ENCODE data around the gene RASAL2. TPM values are rescaled to one million over a fixed set of nuclear protein-coding genes. Genes with fewer than 3 reads are reported as not detected.

The RASAL2 gene
- total RNA-seq, 1 experiment from 2014 or later, result 22.2 TPM

- Histone ChIP-seq H3K18ac (ENCODE audit: insufficient read length, low read depth, low read length) (no peak overlapping the region), H4K91ac (ENCODE audit: insufficient read length, low read depth, low read length) (no peak overlapping the region), H3K4ac (ENCODE audit: low read depth, low read length) (no peak overlapping the region), H3K9me3 (ENCODE audit: control insufficient read depth, low read depth, low read length) (no peaks in the 10 kb centered on the region), H3K4me1 (ENCODE audit: insufficient read depth, low read length) (no peaks in the 10 kb centered on the region; the same call in 1 of the 2 replicates), H3K23ac (ENCODE audit: insufficient read length, low read depth, low read length) (no peak overlapping the region), H3K9ac (ENCODE audit: extremely low read depth, insufficient read length, low read length) (no peak overlapping the region), H4K20me1 (ENCODE audit: control insufficient read depth, insufficient read depth, insufficient read length) (no peaks in the 10 kb centered on the region), H4K5ac (ENCODE audit: insufficient read length, low read depth, low read length) (no peak overlapping the region), H3K4me2 (ENCODE audit: insufficient read depth, insufficient read length, low read length) (no peak overlapping the region), H3K23me2 (ENCODE audit: insufficient read length, low read depth, low read length, poor library complexity, severe bottlenecking) (no peaks in the 10 kb centered on the region), H2AFZ (ENCODE audit: low read length) (no peak overlapping the region), H2BK20ac (ENCODE audit: low read depth, low read length, poor library complexity, severe bottlenecking) (no peak overlapping the region), H3K79me2 (ENCODE audit: insufficient read depth, low read length) (no peaks in the 10 kb centered on the region; the same call in 1 of the 2 replicates), H3T11ph (ENCODE audit: low read length) (no peak overlapping the region), H2AK5ac (ENCODE audit: insufficient read length, low read length) (no peak overlapping the region), H4K8ac (replicated peaks; ENCODE audit: insufficient read length, low read depth, low read length) (no peak overlapping the region), H2BK15ac (ENCODE audit: low read depth, low read length) (no peak overlapping the region), H3K14ac (ENCODE audit: insufficient read depth, low read length) (no peak overlapping the region), H3K27ac (ENCODE audit: insufficient read length, low read depth, low read length) (no peak overlapping the region), H3K79me1 (ENCODE audit: insufficient read depth, low read depth, low read length, poor library complexity, severe bottlenecking) (no peaks in the 10 kb centered on the region), H2BK5ac (ENCODE audit: insufficient read length, low read length) (no peak overlapping the region), H2BK12ac (ENCODE audit: insufficient read length, low read depth, low read length) (no peak overlapping the region), H2BK120ac (ENCODE audit: low read depth, low read length, poor library complexity, severe bottlenecking) (no peak overlapping the region), H3K27me3 (ENCODE audit: insufficient read depth, low read length) (no peaks in the 10 kb centered on the region), H3K56ac (ENCODE audit: insufficient read length, low read depth, low read length) (no peak overlapping the region)
- Mint-ChIP-seq H3K4me3 (no peak overlapping the region), H3K36me3 (ENCODE audit: insufficient read depth in 1 of 3, low read depth in 3 of 3) (no peaks in the 10 kb centered on the region), H3K4me1 (peaks cover 7 to 9% of the 10 kb centered on the region in 2 experiments; a peak in 3 of 4 replicates), H3K9me3 (no peaks in the 10 kb centered on the region; a peak in 1 of 5 replicates), H3K27ac (no peak overlapping the region), H3K27me3 (ENCODE audit: low read depth) (no peaks in the 10 kb centered on the region)
- no CpG with 5 or more reads among the region's 3 CpGs for WGBS (ENCODE audit: extremely low coverage, insufficient read length, low lambda C conversion rate)
- TF ChIP-seq, protein P1, sequence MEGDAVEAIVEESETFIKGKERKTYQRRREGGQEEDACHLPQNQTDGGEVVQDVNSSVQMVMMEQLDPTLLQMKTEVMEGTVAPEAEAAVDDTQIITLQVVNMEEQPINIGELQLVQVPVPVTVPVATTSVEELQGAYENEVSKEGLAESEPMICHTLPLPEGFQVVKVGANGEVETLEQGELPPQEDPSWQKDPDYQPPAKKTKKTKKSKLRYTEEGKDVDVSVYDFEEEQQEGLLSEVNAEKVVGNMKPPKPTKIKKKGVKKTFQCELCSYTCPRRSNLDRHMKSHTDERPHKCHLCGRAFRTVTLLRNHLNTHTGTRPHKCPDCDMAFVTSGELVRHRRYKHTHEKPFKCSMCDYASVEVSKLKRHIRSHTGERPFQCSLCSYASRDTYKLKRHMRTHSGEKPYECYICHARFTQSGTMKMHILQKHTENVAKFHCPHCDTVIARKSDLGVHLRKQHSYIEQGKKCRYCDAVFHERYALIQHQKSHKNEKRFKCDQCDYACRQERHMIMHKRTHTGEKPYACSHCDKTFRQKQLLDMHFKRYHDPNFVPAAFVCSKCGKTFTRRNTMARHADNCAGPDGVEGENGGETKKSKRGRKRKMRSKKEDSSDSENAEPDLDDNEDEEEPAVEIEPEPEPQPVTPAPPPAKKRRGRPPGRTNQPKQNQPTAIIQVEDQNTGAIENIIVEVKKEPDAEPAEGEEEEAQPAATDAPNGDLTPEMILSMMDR (conservative IDR thresholded peaks at IDR 0.05), result peak; percentile 85
- DNase-seq, result peak; percentile 71
These were observed 95.9 kb downstream of the RASAL2 start for GRCh38 chr1:178189814-178190213.
